Keratinocyte (primary cell): ENCODE results near the gene LDLRAD4.

Experiments
- EZH2 ChIP-seq: IDR thresholded peaks from one replicate; pipeline ENCODE4 v1.6.1; 2012; ENCODE audit warnings: inconsistent platforms, mild to moderate bottlenecking, low read length, moderate library complexity
- TF ChIP-seq, protein P1 (sequence below), 3 experiments: IDR thresholded peaks in 1 of 3; conservative IDR thresholded peaks in 1 of 3; optimal IDR thresholded peaks in 1 of 3; 2 replicates in 2 of 3; 3 replicates in 1 of 3; pipeline versions ENCODE3 to v1.5.1; 2011; ENCODE audit warnings: low read length in 3 of 3, mild to moderate bottlenecking in 3 of 3, moderate library complexity in 2 of 3, control low read depth in 1 of 3, inconsistent platforms in 1 of 3; ENCODE audit not compliant: insufficient read depth in 2 of 3; ENCODE audit errors: extremely low read depth in 1 of 3

DNA sequence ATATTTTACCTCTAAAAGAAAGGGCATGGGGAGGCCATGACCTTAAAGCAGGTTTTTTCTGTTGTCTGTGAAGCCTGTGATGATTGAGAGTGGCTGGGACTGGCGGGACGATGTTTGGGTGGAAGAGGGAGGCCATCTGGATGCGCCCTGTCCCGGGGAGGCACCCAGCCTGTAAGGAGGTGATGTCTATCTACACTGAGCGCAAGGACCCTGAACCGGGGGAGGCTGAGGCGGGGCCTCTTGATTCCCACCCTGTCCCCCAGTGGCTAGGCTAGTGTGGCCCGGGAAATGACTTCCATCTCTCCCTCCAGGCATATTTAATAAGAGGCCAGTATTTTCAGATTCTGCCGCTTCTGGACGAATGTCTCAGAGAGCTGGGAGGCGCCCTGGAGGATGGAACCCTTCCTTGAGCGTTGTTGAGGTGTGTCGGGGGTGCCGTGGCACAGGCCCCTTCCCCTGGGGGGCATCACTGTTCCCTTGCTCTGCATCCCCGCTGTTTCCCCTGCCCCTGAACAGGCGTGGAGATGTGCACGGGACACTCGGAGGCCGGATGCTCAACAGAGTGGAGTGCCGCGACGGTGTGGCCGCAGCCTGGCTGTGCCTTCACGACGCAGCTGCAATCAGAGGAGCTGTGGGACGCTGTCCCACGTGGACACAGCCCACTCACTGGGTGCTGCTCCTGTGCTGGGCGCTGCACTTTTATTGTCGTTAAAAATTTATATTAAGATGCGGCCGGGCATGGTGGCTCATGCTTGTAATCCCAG lies 185.4 kb downstream of the LDLRAD4 start:
- TF ChIP-seq, protein P1, sequence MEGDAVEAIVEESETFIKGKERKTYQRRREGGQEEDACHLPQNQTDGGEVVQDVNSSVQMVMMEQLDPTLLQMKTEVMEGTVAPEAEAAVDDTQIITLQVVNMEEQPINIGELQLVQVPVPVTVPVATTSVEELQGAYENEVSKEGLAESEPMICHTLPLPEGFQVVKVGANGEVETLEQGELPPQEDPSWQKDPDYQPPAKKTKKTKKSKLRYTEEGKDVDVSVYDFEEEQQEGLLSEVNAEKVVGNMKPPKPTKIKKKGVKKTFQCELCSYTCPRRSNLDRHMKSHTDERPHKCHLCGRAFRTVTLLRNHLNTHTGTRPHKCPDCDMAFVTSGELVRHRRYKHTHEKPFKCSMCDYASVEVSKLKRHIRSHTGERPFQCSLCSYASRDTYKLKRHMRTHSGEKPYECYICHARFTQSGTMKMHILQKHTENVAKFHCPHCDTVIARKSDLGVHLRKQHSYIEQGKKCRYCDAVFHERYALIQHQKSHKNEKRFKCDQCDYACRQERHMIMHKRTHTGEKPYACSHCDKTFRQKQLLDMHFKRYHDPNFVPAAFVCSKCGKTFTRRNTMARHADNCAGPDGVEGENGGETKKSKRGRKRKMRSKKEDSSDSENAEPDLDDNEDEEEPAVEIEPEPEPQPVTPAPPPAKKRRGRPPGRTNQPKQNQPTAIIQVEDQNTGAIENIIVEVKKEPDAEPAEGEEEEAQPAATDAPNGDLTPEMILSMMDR (optimal IDR thresholded peaks at IDR 0.05 in 1 of 3, IDR thresholded peaks at IDR 0.05 in 1 of 3, conservative IDR thresholded peaks at IDR 0.05 in 1 of 3; ENCODE audit: extremely low read depth in 1 of 3, insufficient read depth in 2 of 3, low read length in 3 of 3) = no peak
- no peak for TF ChIP-seq EZH2
